Islet precursor cell (in vitro differentiated cells): ENCODE results near the gene CLTC.
"Not testable (repeated sequence)": the region's sequence is repeated elsewhere in the genome, so short reads cannot be mapped to it uniquely, and the experiment has no call there.

Experiments used
- DNase-seq: peaks from one replicate; pipeline ENCODE4 v3.0.0-alpha.2; 2018

The CLTC gene

GRCh38 chr17:59634632-59635541 lies 15.2 kb downstream of the CLTC start:
- no peak for DNase-seq

GRCh38 chr17:59637611-59638310 lies 18.1 kb downstream of the CLTC start:
- no peak for DNase-seq

- DNase-seq: no peak
Measured at GRCh38 chr17:59638553-59638952, 18.9 kb downstream of the CLTC start.

GRCh38 chr17:59641799-59642484 lies 22.2 kb downstream of the CLTC start:
- no peak for DNase-seq

GRCh38 chr17:59642565-59642964 lies 22.9 kb downstream of the CLTC start:
- no peak for DNase-seq

- no peak for DNase-seq
Measured at GRCh38 chr17:59643159-59644140, 23.8 kb downstream of the CLTC start.

GRCh38 chr17:59647288-59647687 lies 27.6 kb downstream of the CLTC start:
- DNase-seq: no peak

- DNase-seq: no peak
Measured at GRCh38 chr17:59649886-59650285, 30.2 kb downstream of the CLTC start.

- DNase-seq: no peak
Measured at GRCh38 chr17:59650642-59651041, 30.9 kb downstream of the CLTC start.

GRCh38 chr17:59651346-59651745 lies 31.7 kb downstream of the CLTC start:
- no peak for DNase-seq

GRCh38 chr17:59652119-59652518 lies 32.4 kb downstream of the CLTC start:
- DNase-seq: no peak

- not testable (repeated sequence) for DNase-seq
Measured at GRCh38 chr17:59656624-59657023, 36.9 kb downstream of the CLTC start.

- DNase-seq: no peak
Measured at GRCh38 chr17:59666235-59666634, 46.5 kb downstream of the CLTC start.

GRCh38 chr17:59668816-59669215 lies 49.1 kb downstream of the CLTC start:
- DNase-seq: no peak

GRCh38 chr17:59669411-59669810 lies 49.7 kb downstream of the CLTC start:
- DNase-seq: no peak

GRCh38 chr17:59669944-59670343 lies 50.2 kb downstream of the CLTC start:
- no peak for DNase-seq

- DNase-seq: no peak
Measured at GRCh38 chr17:59671386-59671785, 51.7 kb downstream of the CLTC start.

- DNase-seq: no peak
Measured at GRCh38 chr17:59675231-59675630, 55.5 kb downstream of the CLTC start.

GRCh38 chr17:59676716-59677115 lies 57.0 kb downstream of the CLTC start:
- no peak for DNase-seq

- no peak for DNase-seq
Measured at GRCh38 chr17:59678918-59679317, 59.2 kb downstream of the CLTC start.

- DNase-seq: no peak
Measured at GRCh38 chr17:59680314-59680713, 60.6 kb downstream of the CLTC start.

- DNase-seq: no peak
Measured at GRCh38 chr17:59683283-59683682, 63.6 kb downstream of the CLTC start.
